GM12801 (cell line): ENCODE results near the gene UBAC1.

Experiments
- CTCF ChIP-seq: IDR thresholded peaks from one replicate; pipeline ENCODE4 v1.5.1; 2011; ENCODE audit warnings: control low read depth; ENCODE audit not compliant: insufficient read length; ENCODE audit errors: extremely low read depth

The UBAC1 gene

GRCh38 chr9:135987838-135988404 is 26.7 kb upstream of the UBAC1 start:
- no peak for TF ChIP-seq CTCF

GRCh38 chr9:135986605-135987004 is 25.4 kb upstream of the UBAC1 start:
- no peak for TF ChIP-seq CTCF

- TF ChIP-seq CTCF: no peak
Observed at GRCh38 chr9:135985889-135986288, 24.7 kb upstream of the UBAC1 start.

- no peak for TF ChIP-seq CTCF
Observed at GRCh38 chr9:135985459-135985774, 24.2 kb upstream of the UBAC1 start.

GRCh38 chr9:135984072-135984710 is 23.0 kb upstream of the UBAC1 start:
- no peak for TF ChIP-seq CTCF

- no peak for TF ChIP-seq CTCF
Observed at GRCh38 chr9:135983208-135984071, 22.3 kb upstream of the UBAC1 start.

- no peak for TF ChIP-seq CTCF
Observed at GRCh38 chr9:135982499-135983207, 21.5 kb upstream of the UBAC1 start.
